ENCODE measurements around the gene ALG6.
"Not testable (repeated sequence)": the region's sequence is repeated elsewhere in the genome, so short reads cannot be mapped to it uniquely, and the experiment has no call there.

The ALG6 gene

GRCh38 chr1:63418101-63418500 lies 50.7 kb downstream of the ALG6 start:
- no peak for DNase-seq

GRCh38 chr1:63420746-63421145 lies 53.3 kb downstream of the ALG6 start:
- not testable (repeated sequence) for DNase-seq

- DNase-seq: no peak
Measured at GRCh38 chr1:63423649-63424048, 56.2 kb downstream of the ALG6 start.

GRCh38 chr1:63428815-63429214 lies 61.4 kb downstream of the ALG6 start:
- DNase-seq: no peak

- DNase-seq: no peak
Measured at GRCh38 chr1:63429281-63429680, 61.9 kb downstream of the ALG6 start.

- DNase-seq: no peak
Measured at GRCh38 chr1:63435161-63435560, 67.7 kb downstream of the ALG6 start.

GRCh38 chr1:63442141-63442475 lies 74.7 kb downstream of the ALG6 start:
- no peak for DNase-seq

- DNase-seq: no peak
Measured at GRCh38 chr1:63448731-63449246, 81.4 kb downstream of the ALG6 start.

GRCh38 chr1:63450416-63450815 lies 83.0 kb downstream of the ALG6 start:
- no peak for DNase-seq

GRCh38 chr1:63453232-63453631 lies 85.8 kb downstream of the ALG6 start:
- no peak for DNase-seq

- DNase-seq: no peak
Measured at GRCh38 chr1:63454269-63454668, 86.8 kb downstream of the ALG6 start.

GRCh38 chr1:63458750-63459149 lies 91.3 kb downstream of the ALG6 start:
- DNase-seq: no peak

- no peak for DNase-seq
Measured at GRCh38 chr1:63461661-63462230, 94.3 kb downstream of the ALG6 start.

- DNase-seq: no peak
Measured at GRCh38 chr1:63463248-63463647, 95.8 kb downstream of the ALG6 start.

- DNase-seq: no peak
Measured at GRCh38 chr1:63466181-63466580, 98.8 kb downstream of the ALG6 start.

GRCh38 chr1:63466759-63467158 lies 99.3 kb downstream of the ALG6 start:
- DNase-seq: no peak

GRCh38 chr1:63468683-63469082 lies 101.3 kb downstream of the ALG6 start:
- DNase-seq: not testable (repeated sequence)

GRCh38 chr1:63475761-63476160 lies 108.3 kb downstream of the ALG6 start:
- DNase-seq: no peak

GRCh38 chr1:63480057-63480456 lies 112.6 kb downstream of the ALG6 start:
- no peak for DNase-seq

- DNase-seq: no peak
Measured at GRCh38 chr1:63486629-63487028, 119.2 kb downstream of the ALG6 start.

- DNase-seq: no peak
Measured at GRCh38 chr1:63487336-63488065, 120.1 kb downstream of the ALG6 start.

Measured in activated naive CD4-positive, alpha-beta T cell treated with anti-CD3 and anti-CD28 coated beads, Interleukin-2, amount 50 U/mL, for 16 hours (primary cell).